ENCODE measurements around the gene ZNF500.

DNA sequence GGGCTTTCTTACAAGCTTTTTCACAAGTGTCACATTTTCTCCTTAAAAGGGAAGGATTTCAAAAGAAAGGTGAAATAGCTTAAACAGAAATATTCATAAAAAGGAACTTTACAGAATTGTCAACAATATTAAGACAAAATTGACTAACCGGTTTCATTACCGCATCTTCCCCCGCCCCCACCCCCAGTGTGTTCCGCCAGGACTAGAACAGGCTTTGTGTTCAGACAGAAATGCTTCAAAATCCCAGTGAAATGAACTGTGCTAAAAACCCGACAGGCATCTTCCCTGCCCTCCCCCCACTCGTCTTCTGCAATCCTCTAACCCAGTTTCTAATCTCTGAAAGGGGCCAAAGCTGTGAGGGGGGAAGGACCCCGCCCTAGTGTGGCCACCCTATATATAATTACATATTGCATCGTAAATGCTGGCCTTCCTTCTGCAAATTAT lies 36.5 kb upstream of the ZNF500 start:
- TF ChIP-seq, protein P1, sequence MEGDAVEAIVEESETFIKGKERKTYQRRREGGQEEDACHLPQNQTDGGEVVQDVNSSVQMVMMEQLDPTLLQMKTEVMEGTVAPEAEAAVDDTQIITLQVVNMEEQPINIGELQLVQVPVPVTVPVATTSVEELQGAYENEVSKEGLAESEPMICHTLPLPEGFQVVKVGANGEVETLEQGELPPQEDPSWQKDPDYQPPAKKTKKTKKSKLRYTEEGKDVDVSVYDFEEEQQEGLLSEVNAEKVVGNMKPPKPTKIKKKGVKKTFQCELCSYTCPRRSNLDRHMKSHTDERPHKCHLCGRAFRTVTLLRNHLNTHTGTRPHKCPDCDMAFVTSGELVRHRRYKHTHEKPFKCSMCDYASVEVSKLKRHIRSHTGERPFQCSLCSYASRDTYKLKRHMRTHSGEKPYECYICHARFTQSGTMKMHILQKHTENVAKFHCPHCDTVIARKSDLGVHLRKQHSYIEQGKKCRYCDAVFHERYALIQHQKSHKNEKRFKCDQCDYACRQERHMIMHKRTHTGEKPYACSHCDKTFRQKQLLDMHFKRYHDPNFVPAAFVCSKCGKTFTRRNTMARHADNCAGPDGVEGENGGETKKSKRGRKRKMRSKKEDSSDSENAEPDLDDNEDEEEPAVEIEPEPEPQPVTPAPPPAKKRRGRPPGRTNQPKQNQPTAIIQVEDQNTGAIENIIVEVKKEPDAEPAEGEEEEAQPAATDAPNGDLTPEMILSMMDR (IDR thresholded peaks at IDR 0.05): no peak
- no peak for TF ChIP-seq POLR2A (IDR thresholded peaks at IDR 0.05)
